Measurements from ENCODE around the gene MCL1.

The MCL1 gene

GRCh38 chr1:150615346-150616201 lies 36.2 kb upstream of the MCL1 start:
- Histone ChIP-seq H3K27ac (ENCODE audit: poor library complexity, severe bottlenecking) (peak overlapping the region; percentile 98), H3K9me3 (ENCODE audit: severe bottlenecking) (no peaks in the 10 kb centered on the region), H3K36me3 (ENCODE audit: low read depth) (peaks cover 71% of the 10 kb centered on the region), H3K4me1 (ENCODE audit: insufficient read depth, poor library complexity, severe bottlenecking) (peaks cover 52% of the 10 kb centered on the region), H3K27me3 (ENCODE audit: insufficient read depth, poor library complexity, severe bottlenecking) (no peaks in the 10 kb centered on the region), H3K4me3 (ENCODE audit: severe bottlenecking) (no peak overlapping the region)
- ATAC-seq (ENCODE audit: low read depth): no peak
- no peak for TF ChIP-seq CTCF (IDR thresholded peaks at IDR 0.05; ENCODE audit: poor library complexity, severe bottlenecking)
- DNase-seq (ENCODE audit: low spot score): no peak

- peak; percentile 51 for ATAC-seq (ENCODE audit: low read depth)
- no peak for TF ChIP-seq CTCF (IDR thresholded peaks at IDR 0.05; ENCODE audit: poor library complexity, severe bottlenecking)
- H3K27me3 ChIP-seq (ENCODE audit: insufficient read depth, poor library complexity, severe bottlenecking): no peaks in the 10 kb centered on the region
- H3K36me3 ChIP-seq (ENCODE audit: low read depth): peaks cover 61% of the 10 kb centered on the region
- no peak for DNase-seq (ENCODE audit: low spot score)
- peak overlapping the region; percentile 98 for H3K27ac ChIP-seq (ENCODE audit: poor library complexity, severe bottlenecking)
- no peaks in the 10 kb centered on the region for H3K9me3 ChIP-seq (ENCODE audit: severe bottlenecking)
- no peak overlapping the region for H3K4me3 ChIP-seq (ENCODE audit: severe bottlenecking)
- peaks cover 58% of the 10 kb centered on the region for H3K4me1 ChIP-seq (ENCODE audit: insufficient read depth, poor library complexity, severe bottlenecking)
Observed at GRCh38 chr1:150613061-150613920, 33.9 kb upstream of the MCL1 start.

GRCh38 chr1:150612014-150612345 lies 32.6 kb upstream of the MCL1 start:
- no peaks in the 10 kb centered on the region for H3K27me3 ChIP-seq (ENCODE audit: insufficient read depth, poor library complexity, severe bottlenecking)
- peak overlapping the region; percentile 98 for H3K27ac ChIP-seq (ENCODE audit: poor library complexity, severe bottlenecking)
- DNase-seq (ENCODE audit: low spot score) (no peak), ATAC-seq (ENCODE audit: low read depth) (no peak)
- peaks cover 58% of the 10 kb centered on the region for H3K4me1 ChIP-seq (ENCODE audit: insufficient read depth, poor library complexity, severe bottlenecking)
- H3K9me3 ChIP-seq (ENCODE audit: severe bottlenecking): no peaks in the 10 kb centered on the region
- H3K36me3 ChIP-seq (ENCODE audit: low read depth): peaks cover 50% of the 10 kb centered on the region
- no peak for TF ChIP-seq CTCF (IDR thresholded peaks at IDR 0.05; ENCODE audit: poor library complexity, severe bottlenecking)
- no peak overlapping the region for H3K4me3 ChIP-seq (ENCODE audit: severe bottlenecking)

- no peaks in the 10 kb centered on the region for H3K9me3 ChIP-seq (ENCODE audit: severe bottlenecking)
- no peaks in the 10 kb centered on the region for H3K27me3 ChIP-seq (ENCODE audit: insufficient read depth, poor library complexity, severe bottlenecking)
- H3K36me3 ChIP-seq (ENCODE audit: low read depth): peaks cover 40% of the 10 kb centered on the region
- TF ChIP-seq CTCF (IDR thresholded peaks at IDR 0.05; ENCODE audit: poor library complexity, severe bottlenecking): no peak
- ATAC-seq (ENCODE audit: low read depth): no peak
- no peak for DNase-seq (ENCODE audit: low spot score)
- H3K4me1 ChIP-seq (ENCODE audit: insufficient read depth, poor library complexity, severe bottlenecking): peaks cover 54% of the 10 kb centered on the region
- H3K4me3 ChIP-seq (ENCODE audit: severe bottlenecking): no peak overlapping the region
- H3K27ac ChIP-seq (ENCODE audit: poor library complexity, severe bottlenecking): peak overlapping the region; percentile 98
Observed at GRCh38 chr1:150610576-150610975, 31.2 kb upstream of the MCL1 start.

Data from RWPE2 (cell line).